SW 1271 (cell line): ENCODE results near the gene LCN1.

Source experiments
- DNase-seq, 2 experiments: peaks; one replicate each; lab custom pipeline; 2025; lab: John Stamatoyannopoulos, UW

Gene LCN1

DNA sequence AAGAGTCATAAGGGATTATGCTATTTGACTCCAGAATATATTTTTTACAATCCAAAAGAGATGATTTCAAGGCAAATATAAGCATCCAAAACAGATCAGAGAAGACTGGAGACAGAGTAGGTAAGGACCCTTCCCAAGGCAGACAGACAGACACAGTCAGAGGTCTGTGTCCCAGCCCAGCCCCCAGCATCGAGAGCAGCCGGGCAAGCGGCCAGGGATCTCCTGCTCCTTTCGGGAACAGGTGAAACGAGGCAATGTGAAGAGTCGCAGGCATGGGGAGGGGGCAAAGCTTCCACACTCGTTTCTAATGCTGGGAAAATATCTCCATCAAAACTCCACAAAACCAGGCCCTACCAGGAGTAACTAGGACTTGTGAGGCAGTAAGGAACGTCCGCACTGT, 46.1 kb downstream of the LCN1 start:
- no peak for DNase-seq

DNA sequence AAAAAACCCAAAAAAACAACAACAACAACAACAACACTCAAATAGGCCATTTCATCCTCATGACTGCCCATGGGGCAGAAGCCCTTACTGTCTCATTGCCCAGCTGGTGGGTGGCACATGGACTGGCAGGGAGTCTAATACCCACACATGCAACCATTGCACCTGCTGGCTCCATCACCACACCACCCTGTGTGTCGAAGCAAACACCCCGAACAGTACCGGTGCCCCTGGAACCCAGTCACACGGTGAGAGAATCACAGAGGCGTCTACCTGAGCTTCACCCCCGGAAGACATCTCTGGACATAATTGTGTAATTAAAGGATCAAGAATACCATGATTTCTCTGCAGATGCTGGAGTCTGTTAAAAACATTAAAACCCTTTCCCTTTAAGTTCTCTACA, 46.8 kb downstream of the LCN1 start:
- DNase-seq = no peak

DNA sequence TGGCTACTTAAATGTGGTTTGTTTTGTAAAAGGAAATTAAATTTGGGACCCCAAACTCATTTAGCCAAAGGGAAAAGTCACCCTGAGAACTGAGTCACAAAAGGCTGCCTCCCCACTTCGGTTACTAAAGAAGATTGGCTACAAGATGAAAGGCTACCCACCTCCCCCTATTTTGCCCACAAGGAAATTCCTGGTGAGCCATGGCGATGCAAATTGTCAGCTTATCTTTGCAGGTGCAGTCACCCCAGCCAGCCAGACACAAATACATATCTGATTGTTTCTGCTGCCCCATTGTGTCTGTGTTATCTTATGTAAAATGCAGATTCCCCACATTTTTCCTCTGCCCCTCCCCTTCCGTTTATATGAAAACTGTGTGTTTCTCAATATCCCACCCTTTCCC, 49.2 kb downstream of the LCN1 start:
- no peak for DNase-seq

DNA sequence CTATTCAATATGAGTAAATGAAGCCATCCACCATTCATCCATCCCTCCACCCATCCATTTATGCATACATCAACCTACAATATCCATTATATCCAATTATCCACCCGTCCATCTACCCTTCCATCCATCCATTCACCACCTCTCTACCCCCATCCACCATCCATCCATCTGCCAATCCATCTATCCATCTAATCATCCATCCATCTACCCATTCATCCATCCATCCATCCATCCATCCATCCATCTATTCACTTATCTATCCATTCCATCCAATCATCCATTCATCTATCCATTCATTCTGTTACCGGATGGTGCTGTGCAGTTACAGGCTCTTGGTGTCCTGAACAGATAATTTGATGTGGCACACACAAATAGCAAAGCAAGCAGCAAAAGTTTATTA, 51.0 kb downstream of the LCN1 start:
- no peak for DNase-seq

DNA sequence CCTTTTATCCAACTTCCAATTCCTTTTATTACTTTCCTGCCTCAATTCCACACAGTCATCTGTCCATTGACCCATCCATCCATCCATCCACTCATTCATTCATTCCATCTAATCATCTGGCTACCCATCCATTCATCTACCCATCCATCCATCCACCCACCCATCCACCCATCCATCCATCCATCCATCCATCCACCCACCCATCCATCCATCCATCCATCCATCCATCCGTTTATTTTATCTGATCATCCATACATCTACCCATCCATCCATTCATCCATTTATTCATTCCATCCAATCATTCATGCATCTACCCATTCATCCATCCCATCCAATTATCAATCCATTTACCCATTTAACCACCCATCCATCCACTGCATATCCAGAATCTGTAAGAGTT, 51.9 kb downstream of the LCN1 start:
- DNase-seq = no peak

DNA sequence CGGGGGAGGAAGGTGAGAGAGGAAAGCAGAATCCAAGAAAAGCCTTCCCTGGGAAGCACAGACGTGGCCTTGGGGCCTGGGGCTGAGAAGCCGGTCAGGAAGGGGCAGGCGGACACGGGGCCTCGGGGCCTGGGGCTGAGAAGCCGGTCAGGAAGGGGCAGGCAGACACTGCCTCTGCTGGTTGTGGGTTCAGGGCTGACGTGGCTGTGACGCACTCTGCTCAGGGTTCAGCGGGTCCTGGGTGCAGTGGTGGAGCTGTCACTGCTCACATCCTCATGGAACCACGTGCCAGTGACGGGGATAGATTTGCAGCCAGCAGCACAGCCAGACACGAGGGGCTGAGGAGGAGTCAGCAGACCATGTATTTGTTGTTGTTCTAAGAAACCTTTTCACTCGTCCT, 53.1 kb downstream of the LCN1 start:
- no peak for DNase-seq

DNA sequence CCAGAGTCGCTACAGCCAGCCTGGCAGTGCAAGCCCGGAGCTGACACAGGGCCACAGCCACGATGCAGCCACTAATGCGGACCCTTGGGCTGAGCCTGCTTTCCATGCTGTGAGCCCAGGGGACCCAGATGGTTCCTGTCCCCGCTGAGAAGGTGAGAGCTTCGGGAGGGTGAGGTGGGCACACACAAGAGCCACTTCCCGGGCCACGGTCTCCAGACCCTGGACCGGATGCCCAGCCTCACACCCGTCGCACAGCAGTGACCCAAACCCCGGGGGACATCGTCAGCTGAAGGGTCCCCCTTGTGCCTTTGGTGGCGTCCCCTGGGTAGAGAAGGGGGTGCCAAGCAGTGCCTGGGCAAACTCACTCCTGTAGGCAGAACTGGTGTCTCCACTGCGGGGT, 53.7 kb downstream of the LCN1 start:
- DNase-seq = no peak
